AG04450 (cell line): ENCODE results near the gene LRCH1. TPM values are rescaled to one million over a fixed set of nuclear protein-coding genes. Genes with fewer than 3 reads are reported as not detected.

Source experiments
- CTCF ChIA-PET: fragments of 300-600, 350-600 bp; formaldehyde crosslinking; extraction: SDS; loops from one replicate; lab custom pipeline; 2022; ENCODE audit warnings: antibody characterized with exemption, inconsistent platforms; lab: Charles Lee
- POLR2A ChIA-PET: fragments of 350-600 bp; formaldehyde crosslinking; extraction: SDS; loops from one replicate; lab custom pipeline; 2021; ENCODE audit warnings: antibody characterized with exemption, inconsistent platforms; lab: Yijun Ruan, JAX
- DNase-seq: peaks from one replicate; pipeline ENCODE4 v3.0.0-alpha.2; 2011; ENCODE audit warnings: low read depth, low spot score
- H3K27ac ChIP-seq: one replicate; pipeline ENCODE4 v1.5.1; 2012; ENCODE audit warnings: low read depth, low read length, control low read depth
- H3K27me3 ChIP-seq: one replicate; pipeline ENCODE4 v1.6.0; 2012; ENCODE audit warnings: low read length; ENCODE audit not compliant: control insufficient read depth, insufficient read depth
- H3K4me3 ChIP-seq: 2 replicates; pipeline ENCODE4 v1.5.1; 2011; ENCODE audit warnings: mild to moderate bottlenecking, low read depth, low read length, control low read depth
- H3K9me3 ChIP-seq: 2 replicates; pipeline ENCODE4 v1.5.1; 2012; ENCODE audit warnings: low read length; ENCODE audit not compliant: control insufficient read depth, insufficient read depth
- polyA plus RNA-seq: library from polyadenylated mRNA; depleted of rRNA; stranded (reverse); fragments of >200 nt; gene quantifications from 2 replicates; pipeline ENCODE4 v1.2.3, GENCODE V29; 2011
- TF ChIP-seq, protein P1 (sequence below): IDR thresholded peaks from 2 replicates; pipeline ENCODE4 v1.5.1; 2011; ENCODE audit warnings: low read depth, low read length, control low read depth, inconsistent platforms

The LRCH1 gene
- polyA plus RNA-seq, 1 experiment = 17.4 TPM

DNA sequence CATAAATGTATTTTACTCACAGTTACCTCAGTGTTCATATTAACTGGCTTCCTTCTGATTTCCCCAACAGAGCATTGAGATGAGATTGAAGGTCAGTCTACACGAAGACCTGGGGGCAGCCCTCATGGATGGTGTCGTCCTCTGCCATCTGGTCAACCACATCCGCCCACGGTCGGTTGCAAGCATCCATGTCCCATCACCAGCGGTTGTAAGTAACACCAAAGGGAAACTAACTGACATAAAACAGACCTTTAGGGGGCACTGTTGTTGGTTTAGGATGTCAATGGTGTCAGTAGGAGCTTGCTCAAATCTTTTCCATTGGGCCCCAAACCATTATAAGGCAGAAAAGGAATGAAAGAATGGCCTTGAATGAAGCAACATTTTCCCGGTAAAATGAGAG lies 175.8 kb downstream of the LRCH1 start:
- Histone ChIP-seq H3K9me3 (no peaks in the 10 kb centered on the region), H3K27me3 (no peaks in the 10 kb centered on the region), H3K27ac (no peak overlapping the region), H3K4me3 (no peak overlapping the region)
- POLR2A ChIA-PET = no interaction called here
- no peak for DNase-seq
- TF ChIP-seq, protein P1, sequence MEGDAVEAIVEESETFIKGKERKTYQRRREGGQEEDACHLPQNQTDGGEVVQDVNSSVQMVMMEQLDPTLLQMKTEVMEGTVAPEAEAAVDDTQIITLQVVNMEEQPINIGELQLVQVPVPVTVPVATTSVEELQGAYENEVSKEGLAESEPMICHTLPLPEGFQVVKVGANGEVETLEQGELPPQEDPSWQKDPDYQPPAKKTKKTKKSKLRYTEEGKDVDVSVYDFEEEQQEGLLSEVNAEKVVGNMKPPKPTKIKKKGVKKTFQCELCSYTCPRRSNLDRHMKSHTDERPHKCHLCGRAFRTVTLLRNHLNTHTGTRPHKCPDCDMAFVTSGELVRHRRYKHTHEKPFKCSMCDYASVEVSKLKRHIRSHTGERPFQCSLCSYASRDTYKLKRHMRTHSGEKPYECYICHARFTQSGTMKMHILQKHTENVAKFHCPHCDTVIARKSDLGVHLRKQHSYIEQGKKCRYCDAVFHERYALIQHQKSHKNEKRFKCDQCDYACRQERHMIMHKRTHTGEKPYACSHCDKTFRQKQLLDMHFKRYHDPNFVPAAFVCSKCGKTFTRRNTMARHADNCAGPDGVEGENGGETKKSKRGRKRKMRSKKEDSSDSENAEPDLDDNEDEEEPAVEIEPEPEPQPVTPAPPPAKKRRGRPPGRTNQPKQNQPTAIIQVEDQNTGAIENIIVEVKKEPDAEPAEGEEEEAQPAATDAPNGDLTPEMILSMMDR = no peak
- CTCF ChIA-PET = interaction anchor here (0.9 kb wide), 1 partner anchor 11 kb away, joined by 3 read pairs; no protein-coding TSS in a partner anchor

DNA sequence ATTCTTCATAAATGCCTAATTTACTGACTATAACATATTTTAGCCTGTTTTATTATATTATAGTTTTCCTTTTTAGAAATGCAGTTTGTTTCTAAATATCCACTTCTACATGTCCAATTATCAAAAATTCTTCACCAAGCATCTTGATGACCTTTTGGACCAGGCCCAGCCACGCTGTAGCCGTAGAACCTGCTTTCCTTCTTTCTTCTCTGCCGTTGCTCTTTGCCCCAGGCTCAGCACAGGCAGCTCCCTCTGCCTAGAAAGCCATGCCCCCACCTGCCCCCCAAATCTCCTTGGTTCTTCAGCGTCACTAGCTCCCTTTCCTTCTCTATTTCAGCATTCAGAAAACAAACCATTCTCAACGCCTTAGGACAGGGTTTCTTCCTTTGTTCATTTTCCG lies 178.6 kb downstream of the LRCH1 start:
- Histone ChIP-seq H3K9me3 (no peaks in the 10 kb centered on the region), H3K27me3 (no peaks in the 10 kb centered on the region), H3K4me3 (no peak overlapping the region), H3K27ac (no peak overlapping the region)
- TF ChIP-seq, protein P1 = no peak
- no peak for DNase-seq
- ChIA-PET CTCF (no interaction called here), POLR2A (no interaction called here)

DNA sequence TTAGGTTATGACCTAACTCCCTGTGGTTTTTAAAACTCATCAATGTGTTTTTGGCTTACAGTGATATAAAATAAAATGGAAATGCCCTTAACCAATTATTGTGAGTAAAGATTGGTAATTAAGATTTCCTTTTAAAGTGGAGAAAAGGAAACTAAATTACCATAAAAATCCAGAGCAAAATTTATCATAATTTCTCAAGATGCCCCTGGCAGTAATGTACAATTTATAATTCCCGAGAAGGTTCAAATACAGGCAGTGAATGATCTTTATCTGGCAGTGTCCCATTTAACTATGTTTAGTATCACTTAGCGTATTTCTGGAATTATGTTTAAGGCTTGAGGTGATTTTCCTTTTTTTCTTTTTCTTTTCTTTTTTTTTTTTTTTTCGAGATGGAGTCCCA lies 182.5 kb downstream of the LRCH1 start:
- POLR2A ChIA-PET = no interaction called here
- TF ChIP-seq, protein P1 = no peak

DNA sequence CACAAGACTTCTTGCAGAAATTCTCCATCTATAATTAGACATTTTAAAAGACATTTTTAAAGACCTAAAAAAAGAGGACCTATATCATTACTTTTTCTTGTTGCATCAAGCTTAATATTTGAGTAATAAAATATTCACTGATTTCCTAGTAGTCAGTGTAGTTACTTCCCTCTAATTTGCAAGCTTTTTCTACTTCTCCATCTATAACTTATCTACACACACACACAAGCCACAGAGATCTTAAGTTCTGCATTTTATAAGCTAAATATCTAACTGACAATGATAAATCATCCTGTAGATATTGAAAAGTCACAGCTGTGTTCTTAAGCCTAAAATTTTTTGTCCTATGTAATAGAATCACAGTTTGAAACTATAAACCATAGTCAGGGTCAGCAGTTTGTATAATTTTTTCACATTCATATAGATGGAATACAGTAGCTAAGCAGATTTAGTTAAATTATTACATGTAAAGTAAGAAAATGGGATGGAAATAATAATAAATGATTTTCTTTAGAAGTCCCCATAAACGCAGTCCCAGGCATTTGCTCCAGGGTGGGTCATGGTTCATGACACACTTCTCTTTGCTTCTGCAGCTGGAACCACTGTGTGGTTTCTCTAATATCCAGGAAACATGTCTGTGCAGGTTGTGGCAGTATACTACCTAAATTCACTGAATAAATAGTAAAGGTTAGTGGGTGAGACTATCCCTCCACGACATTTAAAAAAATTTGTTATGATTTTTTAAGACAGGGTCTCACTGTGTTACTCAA lies 183.8 kb downstream of the LRCH1 start:
- ChIA-PET POLR2A (no interaction called here), CTCF (interaction anchor here (0.7 to 1.6 kb wide), 2 partner anchors 16 to 185 kb away, joined by 5 read pairs; no protein-coding TSS in a partner anchor)
- DNase-seq = no peak
- no peaks in the 10 kb centered on the region for H3K27me3 ChIP-seq
- H3K4me3 ChIP-seq = no peak overlapping the region
- no peaks in the 10 kb centered on the region for H3K9me3 ChIP-seq
- no peak overlapping the region for H3K27ac ChIP-seq
- TF ChIP-seq, protein P1 = no peak

More for the DNA sequence above, 182.5 kb downstream of the LRCH1 start:
- no peak overlapping the region for H3K27ac ChIP-seq
- H3K9me3 ChIP-seq = no peaks in the 10 kb centered on the region
- DNase-seq = no peak
- H3K4me3 ChIP-seq = no peak overlapping the region
- CTCF ChIA-PET = interaction anchor here (0.7 to 0.9 kb wide), 2 partner anchors 183 to 1204 kb away, joined by 3 to 4 read pairs; no protein-coding TSS in a partner anchor
- no peaks in the 10 kb centered on the region for H3K27me3 ChIP-seq

DNA sequence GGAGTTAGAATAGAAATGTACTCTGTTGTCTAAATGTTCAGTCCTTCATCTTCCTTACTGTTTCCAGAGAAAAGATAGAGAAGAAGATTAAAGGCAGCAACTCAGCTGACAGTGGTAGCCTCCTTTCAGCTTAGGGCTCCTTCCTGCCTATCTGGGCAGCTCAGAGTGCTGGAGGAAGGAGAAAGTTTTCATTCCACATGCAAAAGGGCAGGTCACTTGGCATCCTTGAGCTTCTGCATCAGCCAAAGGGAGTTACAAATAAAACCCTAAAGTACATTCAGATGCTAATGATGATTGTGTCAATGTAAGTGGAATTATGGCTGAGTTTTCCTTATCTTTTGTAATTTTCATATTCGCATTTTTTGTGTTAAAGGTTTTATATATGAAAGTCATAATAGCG lies 185.1 kb downstream of the LRCH1 start:
- CTCF ChIA-PET = interaction anchor here (1.6 kb wide), 1 partner anchor 17 kb away, joined by 5 read pairs; no protein-coding TSS in a partner anchor
- Histone ChIP-seq H3K27ac (no peak overlapping the region), H3K27me3 (no peaks in the 10 kb centered on the region), H3K9me3 (no peaks in the 10 kb centered on the region; the same call in 1 of the 2 replicates), H3K4me3 (no peak overlapping the region)
- TF ChIP-seq, protein P1 = no peak
- POLR2A ChIA-PET = no interaction called here
- no peak for DNase-seq
